Posterior vena cava (tissue), 2 donors: ENCODE data around the gene AFAP1. TPM values are rescaled to one million over a fixed set of nuclear protein-coding genes. Genes with fewer than 3 reads are reported as not detected.

Source experiments
- DNase-seq: peaks from one replicate; pipeline ENCODE4 v3.0.0-alpha.2; 2020; ENCODE audit warnings: low spot score
- intact Hi-C, 2 donors: fragments of 100-400 bp; cut with DNase I; formaldehyde crosslinking; loops; one replicate each; pipeline versions ENCODE4 v1.14.1 to v1.14.2; 2022 to 2023
- total RNA-seq, 2 donors: library from RNA; stranded (reverse); fragmentation: NEBNext Ultra II Directional; extraction: Animal tissue kit (Norgen Biotek cat#: 25700); gene quantifications; one replicate each; pipeline ENCODE4 v1.2.1, GENCODE V29; 2021
- donor health status: DM: yes; HTN: yes; CAD: no.
- donor health status: DM: yes; HTN: yes; CAD: no.

AFAP1 gene
- total RNA-seq, 2 donors from 2014 or later, result 45.3 TPM

DNA sequence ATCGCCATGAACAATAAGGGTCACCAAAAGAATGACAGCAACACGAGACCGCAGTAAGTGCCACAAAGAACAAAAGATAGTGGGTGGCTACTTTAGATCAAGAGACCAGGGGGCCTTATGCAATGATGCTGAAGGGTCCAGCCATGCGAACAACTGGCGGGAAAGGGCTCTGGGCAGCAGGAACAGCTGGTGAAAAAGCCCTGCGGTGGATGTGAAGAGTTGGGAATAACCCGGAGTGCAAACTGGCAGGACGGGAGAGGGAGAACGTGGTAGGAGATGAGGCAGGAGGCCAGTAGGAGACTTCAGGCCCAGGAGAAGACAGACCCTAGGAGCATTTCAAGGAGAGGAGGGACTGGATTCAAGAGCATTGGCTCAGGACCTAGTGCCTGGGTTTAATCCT, 120.2 kb downstream of the AFAP1 start:
- intact Hi-C loops, result no loop called here
- DNase-seq, result peak; percentile 37

DNA sequence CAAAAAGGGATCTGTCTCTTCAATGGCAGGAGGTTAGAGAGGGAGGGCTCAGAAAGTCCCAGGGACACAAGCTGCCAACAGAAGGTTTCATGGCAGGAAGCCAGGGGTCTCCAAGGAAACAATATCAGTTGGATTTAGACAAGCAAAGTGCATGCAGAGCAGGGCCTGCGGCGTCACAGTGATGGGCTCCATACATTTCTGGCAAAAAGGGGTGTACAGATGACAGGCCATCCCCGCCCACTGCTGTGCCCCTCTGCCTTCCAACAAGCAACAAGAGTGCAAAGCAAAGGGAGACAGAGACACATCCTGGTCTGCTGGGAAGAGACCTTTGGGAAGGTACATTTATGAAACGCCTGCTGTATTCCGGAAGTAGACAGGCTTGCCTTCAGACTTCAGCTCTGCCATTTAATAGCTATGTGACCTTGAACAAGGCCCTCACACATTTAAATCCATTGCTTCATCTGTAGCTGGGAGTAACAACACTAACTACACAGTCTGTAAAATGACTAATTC, 121.2 kb downstream of the AFAP1 start:
- intact Hi-C loops, result no loop called here
- DNase-seq, result peak; percentile 64

- intact Hi-C loops, result no loop called here
- DNase-seq, result peak; percentile 25
These were observed 121.7 kb downstream of the AFAP1 start for GRCh38 chr4:7817877-7818398.

GRCh38 chr4:7816771-7817170, 122.9 kb downstream of the AFAP1 start:
- intact Hi-C loops, result no loop called here
- DNase-seq, result peak; percentile 73

- DNase-seq, result no peak
- intact Hi-C loops, result no loop called here
These were observed 123.7 kb downstream of the AFAP1 start for GRCh38 chr4:7815981-7816380.

GRCh38 chr4:7815562-7815961, 124.1 kb downstream of the AFAP1 start:
- intact Hi-C loops, result no loop called here
- no peak for DNase-seq

DNA sequence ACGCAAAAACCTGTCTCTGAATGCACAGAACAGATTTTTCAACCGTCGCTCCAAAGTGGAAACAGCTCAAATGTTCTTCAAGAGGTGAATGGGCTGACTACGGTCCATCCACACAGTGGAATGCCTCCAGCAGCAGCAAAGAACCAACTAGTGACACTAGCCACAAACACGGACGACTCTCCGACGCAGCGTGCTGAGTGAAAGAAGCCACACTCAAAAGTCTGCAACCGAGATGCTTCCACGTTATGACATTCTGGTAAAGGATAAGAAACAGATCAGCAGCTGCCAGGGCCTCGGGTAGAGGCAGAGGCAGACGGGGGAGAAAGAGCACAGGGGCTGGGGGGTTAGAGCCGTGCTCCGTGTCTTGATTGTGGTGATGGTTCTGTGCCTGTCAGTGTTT, 125.2 kb downstream of the AFAP1 start:
- no peak for DNase-seq
- intact Hi-C loops, result no loop called here

DNA sequence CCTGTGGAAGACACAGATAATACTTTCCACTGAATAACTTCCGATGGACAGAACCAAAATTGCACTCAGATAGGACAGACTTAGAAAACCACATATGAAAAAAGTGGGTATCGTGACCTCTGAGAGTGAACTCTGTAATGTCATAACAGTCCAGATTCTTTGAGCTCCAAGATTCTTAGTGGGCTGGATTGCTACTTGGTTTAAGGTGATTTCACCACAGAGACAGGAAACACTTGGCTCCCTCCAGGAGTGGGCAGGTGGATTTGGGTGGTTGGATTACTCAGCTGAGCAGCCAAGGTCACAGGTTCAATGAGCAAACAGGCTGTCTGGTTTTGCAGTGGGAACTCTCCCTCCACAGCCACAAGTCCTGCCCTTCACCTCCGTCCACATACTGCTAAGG, 126.0 kb downstream of the AFAP1 start:
- DNase-seq, result no peak
- intact Hi-C loops, result no loop called here

DNA sequence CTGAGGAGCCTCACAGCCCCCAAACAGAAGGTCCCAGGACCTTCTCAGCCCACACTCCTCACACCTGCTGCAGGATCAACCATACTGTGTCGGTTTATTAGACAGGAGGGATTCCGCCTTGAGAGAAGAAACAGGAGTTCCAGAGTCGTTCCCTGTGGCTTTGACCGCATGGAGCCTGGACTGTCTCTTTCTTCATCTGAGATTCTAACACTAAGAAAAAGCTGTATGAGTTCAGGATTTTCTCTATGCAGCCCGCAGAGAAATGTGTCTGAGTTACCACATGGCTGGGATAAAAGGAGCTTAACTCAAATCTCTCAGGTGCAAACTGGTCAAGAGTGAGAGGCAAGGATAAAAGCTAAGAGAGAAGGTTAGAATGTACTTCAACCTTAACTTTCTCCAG, 126.7 kb downstream of the AFAP1 start:
- DNase-seq, result no peak
- intact Hi-C loops, result no loop called here

- intact Hi-C loops, result no loop called here
- no peak for DNase-seq
These were observed 127.3 kb downstream of the AFAP1 start for GRCh38 chr4:7812231-7812857.

DNA sequence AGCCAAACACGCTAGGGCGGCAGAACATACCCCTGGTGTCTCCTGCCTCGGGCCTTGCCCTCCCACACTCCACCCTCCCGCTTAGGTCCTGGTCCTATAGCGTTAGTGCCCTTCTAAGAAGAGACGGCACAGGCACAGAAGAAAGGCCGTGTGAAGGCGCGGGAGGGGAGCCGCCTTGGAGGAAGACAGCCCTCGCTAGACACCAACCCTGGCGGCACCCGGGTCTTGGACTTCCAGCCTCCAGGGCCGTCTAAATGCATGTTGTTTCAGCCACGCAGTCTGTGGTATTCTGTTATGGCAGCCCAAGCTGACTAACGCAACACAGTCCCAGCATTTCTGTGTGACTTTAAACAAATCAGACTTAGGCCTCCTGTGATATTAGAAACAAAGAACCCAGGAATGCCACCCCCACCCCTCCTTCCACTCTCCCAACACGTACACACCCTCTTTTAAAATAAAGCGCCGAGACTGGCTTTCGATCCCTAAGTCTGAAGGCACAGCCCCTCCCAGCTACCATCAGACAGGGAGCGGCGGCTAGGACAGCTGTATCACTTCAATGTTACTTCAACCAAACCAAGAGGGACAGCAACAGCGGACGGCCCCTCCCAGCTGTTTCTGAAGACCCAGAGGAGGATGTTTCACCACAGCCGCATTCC, 128.0 kb downstream of the AFAP1 start:
- DNase-seq, result no peak
- intact Hi-C loops, result no loop called here

DNA sequence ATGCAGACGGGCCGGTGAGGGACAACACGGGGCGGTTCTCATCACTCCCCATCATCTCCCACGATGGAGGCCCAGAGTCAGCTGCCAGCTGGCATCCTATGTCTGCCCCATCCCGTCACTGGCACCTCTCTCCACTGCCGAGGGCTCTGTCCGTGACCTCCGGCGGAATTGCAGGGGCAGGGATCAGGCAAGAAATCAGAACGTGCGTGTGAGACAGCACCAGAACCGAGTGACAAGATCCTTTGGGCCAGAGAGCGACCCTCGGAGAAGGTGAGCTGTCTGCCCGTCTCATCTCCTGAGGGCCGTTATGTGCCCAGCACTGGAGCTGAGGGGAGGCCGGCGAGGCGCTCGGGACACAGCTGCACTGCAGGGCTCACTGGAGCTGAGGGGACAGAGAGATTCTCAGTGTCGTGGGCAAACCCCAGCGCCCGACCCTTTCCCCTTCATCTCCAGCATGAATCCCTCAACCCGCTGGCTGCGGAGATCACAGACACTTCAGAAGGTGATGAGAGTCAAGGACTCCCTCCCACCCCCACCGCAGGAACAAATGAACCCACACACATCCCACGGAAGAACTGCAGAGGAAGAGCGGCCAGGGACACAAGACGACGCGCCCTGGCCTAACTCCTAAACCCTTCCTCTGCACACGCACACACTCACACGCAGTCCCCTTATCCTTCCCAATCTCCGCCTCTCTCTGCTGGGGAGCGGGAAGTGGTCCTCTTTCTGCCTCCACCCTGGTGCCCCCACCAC, 128.7 kb downstream of the AFAP1 start:
- intact Hi-C loops, result no loop called here
- no peak for DNase-seq

GRCh38 chr4:7808752-7809151, 130.9 kb downstream of the AFAP1 start:
- no peak for DNase-seq

GRCh38 chr4:7808181-7808580, 131.5 kb downstream of the AFAP1 start:
- no peak for DNase-seq
- intact Hi-C loops, result loop anchor here in 1 of 2 donors (10.0 kb wide), 1 partner anchor 177 kb away; no protein-coding TSS in a partner anchor

More at GRCh38 chr4:7808752-7809151, 130.9 kb downstream of the AFAP1 start:
- intact Hi-C loops, result loop anchor here in 1 of 2 donors (10.0 kb wide), 1 partner anchor 176 kb away; no protein-coding TSS in a partner anchor

- intact Hi-C loops, result loop anchor here in 1 of 2 donors (10.0 kb wide), 1 partner anchor 177 kb away; no protein-coding TSS in a partner anchor
These were observed 132.2 kb downstream of the AFAP1 start for GRCh38 chr4:7807351-7807921.

DNA sequence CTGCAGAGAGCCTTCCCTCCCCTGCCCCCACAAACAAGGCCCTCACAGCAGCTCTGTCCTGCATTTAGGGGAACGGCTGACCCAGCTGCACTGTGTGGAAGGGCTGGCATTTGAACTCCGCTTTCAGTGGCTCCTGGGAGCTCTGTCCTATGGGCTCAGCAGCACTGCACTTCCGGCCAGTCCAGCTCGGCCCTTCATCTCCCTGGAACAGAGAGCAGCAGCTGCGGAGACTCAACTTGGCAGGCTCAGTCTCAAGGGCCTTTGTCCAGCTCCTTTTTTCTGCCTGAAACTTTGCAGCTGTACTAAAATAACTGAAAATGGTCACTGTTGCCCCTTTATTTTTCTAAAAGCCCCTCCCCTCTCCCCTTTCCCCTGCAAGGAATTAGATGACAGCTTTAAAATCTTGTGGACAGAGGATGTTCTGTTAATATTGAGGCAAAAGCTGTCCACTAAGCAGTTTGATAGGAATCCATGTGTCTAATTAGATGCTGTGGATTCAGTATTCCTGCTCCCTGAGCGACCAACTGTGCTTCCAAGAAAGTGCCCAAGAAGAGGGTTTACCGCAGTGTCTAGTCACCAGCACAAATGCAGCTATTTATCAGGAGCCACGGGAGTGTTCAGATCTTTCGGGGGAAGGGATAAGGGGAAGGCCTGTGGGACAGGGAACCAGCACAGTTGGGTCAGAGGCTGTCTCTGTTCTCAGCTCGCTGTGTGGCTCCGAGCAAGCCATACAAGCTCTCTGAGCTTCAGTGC, 133.1 kb downstream of the AFAP1 start:
- intact Hi-C loops, result loop anchor here in 1 of 2 donors (10.0 kb wide), 1 partner anchor 178 kb away; no protein-coding TSS in a partner anchor
- DNase-seq, result peak; percentile 89

More at GRCh38 chr4:7807351-7807921, 132.2 kb downstream of the AFAP1 start:
- DNase-seq, result no peak

DNA sequence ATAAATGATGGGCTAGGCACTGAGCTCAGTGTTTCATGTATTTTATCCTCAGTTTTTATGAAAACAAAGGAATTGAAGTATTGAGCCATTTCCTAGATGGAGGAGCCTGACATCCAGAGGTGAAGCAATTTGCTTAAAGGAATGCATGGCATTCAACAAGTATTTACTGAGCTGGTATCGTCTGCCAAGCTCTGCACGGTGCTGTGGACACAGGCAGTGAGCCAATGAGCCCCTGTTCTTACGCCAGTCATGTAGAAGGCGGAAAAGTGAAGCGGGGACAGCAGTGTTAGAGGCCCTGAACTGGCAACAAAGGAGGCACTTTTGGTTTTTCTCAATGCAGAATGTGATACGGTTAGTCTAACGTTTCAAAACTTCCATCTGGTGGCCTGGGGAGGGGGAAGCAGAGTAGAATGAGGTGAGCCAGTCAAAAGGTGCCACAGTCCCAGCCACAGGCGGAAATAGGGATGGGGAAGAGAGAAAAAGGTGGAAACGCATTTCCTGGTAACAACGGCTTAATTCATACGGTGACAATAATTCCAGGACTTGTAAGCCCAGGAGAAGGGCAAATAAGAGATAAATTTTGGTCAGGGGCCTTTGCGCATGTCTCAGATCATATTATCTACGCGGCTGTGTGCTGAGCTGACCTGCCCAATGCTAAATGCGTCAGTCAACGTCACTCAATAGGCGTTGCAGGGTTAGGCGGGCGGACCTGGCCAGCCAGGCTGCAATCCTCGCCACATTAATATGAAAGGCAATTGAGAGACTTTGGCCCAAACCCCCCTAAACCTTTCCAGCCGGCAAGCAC, 133.9 kb downstream of the AFAP1 start:
- intact Hi-C loops, result loop anchor here (2.0 to 10.0 kb wide), 2 partner anchors 179 to 181 kb away; no protein-coding TSS in a partner anchor
- DNase-seq, result peak; percentile 85
